Neural cell (in vitro differentiated cells): ENCODE measurements around the gene FOXN1.

ENCODE experiments used
- CTCF ChIP-seq: fragments of 450-650 bp; IDR thresholded peaks from 2 replicates; pipeline ENCODE4 v1.5.1; 2014; ENCODE audit warnings: antibody characterized with exemption, mild to moderate bottlenecking, moderate library complexity; ENCODE audit not compliant: poor library complexity, severe bottlenecking
- EZH2 ChIP-seq: fragments of 200-600, 300-800 bp; shearing (Covaris generic), sonication (generic); IDR thresholded peaks from 2 replicates; pipeline ENCODE4 v1.6.1; 2014; ENCODE audit warnings: antibody characterized with exemption, low read length, borderline replicate concordance, mild to moderate bottlenecking; ENCODE audit not compliant: insufficient read depth, poor library complexity, severe bottlenecking
- POLR2AphosphoS5 ChIP-seq: IDR thresholded peaks from 2 replicates; pipeline ENCODE4 v1.6.1; 2012
- RAD21 ChIP-seq: fragments of 450-650 bp; conservative IDR thresholded peaks from 2 replicates; pipeline ENCODE4 v1.6.1; 2014; ENCODE audit warnings: antibody characterized with exemption, mild to moderate bottlenecking, moderate library complexity
- REST ChIP-seq: IDR thresholded peaks from 2 replicates; pipeline ENCODE4 v1.6.1; 2012; ENCODE audit warnings: borderline replicate concordance
- TAF1 ChIP-seq: IDR thresholded peaks from 2 replicates; pipeline ENCODE4 v1.6.1; 2012; ENCODE audit warnings: low read depth

DNA sequence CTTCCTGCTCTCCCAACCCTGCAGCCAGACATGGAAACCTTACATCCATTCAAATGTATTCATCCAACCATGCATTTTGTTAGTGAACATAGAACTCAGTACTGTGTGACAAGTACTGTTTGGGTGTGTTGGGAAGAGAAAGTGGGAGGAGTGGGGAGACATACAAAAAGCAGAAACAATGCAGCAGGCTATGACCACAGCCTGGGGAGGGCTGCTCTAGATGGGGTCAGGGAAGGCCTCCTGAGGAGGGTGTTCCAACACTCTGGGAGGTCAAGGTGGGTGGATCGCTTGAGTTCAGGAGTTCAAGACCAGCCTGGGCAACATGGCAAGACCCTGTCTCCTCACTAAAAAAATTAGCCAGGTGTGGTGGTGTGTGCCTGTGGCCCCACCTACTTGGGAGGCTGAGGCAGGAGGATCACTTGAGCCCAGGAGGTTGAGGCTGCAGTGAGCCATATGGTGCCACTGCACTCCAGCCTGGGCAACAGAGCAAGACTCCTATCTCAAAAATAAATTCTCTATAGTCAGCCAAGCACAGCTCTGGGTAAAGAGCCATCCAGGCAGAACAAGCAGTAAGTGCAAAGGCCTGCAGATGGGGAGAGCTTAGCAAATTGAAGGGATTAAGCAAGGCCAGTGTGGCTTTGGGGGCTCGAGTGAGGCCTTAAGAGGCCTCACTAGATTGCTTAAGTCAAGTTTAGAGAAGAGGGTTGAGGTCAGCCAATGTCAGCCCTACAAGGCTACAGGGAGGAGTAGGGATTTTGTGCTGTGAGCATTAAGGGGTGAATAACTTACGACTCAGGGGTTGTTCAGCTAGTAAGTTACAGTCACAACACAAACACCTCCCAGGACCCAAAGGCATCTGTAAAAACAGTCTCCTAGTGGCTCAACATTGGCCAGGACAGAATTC, 27.2 kb upstream of the FOXN1 start:
- TF ChIP-seq POLR2AphosphoS5 (no peak), RAD21 (no peak), EZH2 (no peak), CTCF (no peak), TAF1 (no peak), REST (no peak)
